DND-41 (cell line): ENCODE data around the gene DAAM2.

ENCODE experiments used
- EZH2 ChIP-seq: IDR thresholded peaks from 3 replicates; pipeline ENCODE4 v1.6.1; 2012; ENCODE audit warnings: borderline replicate concordance, low read depth, mild to moderate bottlenecking, moderate library complexity, low read length, inconsistent platforms; ENCODE audit not compliant: severe bottlenecking
- TF ChIP-seq, protein P1 (sequence below): IDR thresholded peaks from 2 replicates; pipeline ENCODE4 v1.5.1; 2012; ENCODE audit warnings: borderline replicate concordance, low read length, moderate library complexity, mild to moderate bottlenecking; ENCODE audit not compliant: poor library complexity, severe bottlenecking; ENCODE audit errors: extremely low read depth

DNA sequence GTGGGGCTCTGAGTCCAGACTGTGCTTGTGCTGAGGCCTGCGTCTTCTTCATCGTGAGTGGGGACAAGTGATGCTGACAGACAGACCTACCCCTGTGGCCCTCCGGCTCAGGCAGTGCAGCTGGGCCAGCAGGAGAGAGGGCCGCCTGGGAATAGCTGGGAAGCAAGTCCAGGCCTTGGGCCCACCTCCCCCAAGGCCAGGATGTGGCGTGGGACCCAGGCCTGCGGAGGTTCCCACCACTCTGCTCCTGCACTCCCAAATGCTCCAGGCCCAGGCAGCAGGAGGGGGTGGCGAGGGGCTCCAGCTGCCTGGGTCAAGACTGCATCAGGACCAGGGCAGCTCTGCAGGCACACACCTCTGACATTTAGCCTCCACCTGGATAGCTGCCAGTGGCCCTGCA lies 38.3 kb downstream of the DAAM2 start:
- TF ChIP-seq, protein P1, sequence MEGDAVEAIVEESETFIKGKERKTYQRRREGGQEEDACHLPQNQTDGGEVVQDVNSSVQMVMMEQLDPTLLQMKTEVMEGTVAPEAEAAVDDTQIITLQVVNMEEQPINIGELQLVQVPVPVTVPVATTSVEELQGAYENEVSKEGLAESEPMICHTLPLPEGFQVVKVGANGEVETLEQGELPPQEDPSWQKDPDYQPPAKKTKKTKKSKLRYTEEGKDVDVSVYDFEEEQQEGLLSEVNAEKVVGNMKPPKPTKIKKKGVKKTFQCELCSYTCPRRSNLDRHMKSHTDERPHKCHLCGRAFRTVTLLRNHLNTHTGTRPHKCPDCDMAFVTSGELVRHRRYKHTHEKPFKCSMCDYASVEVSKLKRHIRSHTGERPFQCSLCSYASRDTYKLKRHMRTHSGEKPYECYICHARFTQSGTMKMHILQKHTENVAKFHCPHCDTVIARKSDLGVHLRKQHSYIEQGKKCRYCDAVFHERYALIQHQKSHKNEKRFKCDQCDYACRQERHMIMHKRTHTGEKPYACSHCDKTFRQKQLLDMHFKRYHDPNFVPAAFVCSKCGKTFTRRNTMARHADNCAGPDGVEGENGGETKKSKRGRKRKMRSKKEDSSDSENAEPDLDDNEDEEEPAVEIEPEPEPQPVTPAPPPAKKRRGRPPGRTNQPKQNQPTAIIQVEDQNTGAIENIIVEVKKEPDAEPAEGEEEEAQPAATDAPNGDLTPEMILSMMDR: no peak
- no peak for TF ChIP-seq EZH2
